Measurements from ENCODE around the gene TNFSF9. TPM values are rescaled to one million over a fixed set of nuclear protein-coding genes. Genes with fewer than 3 reads are reported as not detected.
"Not testable (repeated sequence)": the region's sequence is repeated elsewhere in the genome, so short reads cannot be mapped to it uniquely, and the experiment has no call there.

The TNFSF9 gene
- total and polyA plus RNA-seq, 2 donors (not counting 1 experiment from before 2014, with no cell fraction given) = 11.7 to 24.3 TPM

DNA sequence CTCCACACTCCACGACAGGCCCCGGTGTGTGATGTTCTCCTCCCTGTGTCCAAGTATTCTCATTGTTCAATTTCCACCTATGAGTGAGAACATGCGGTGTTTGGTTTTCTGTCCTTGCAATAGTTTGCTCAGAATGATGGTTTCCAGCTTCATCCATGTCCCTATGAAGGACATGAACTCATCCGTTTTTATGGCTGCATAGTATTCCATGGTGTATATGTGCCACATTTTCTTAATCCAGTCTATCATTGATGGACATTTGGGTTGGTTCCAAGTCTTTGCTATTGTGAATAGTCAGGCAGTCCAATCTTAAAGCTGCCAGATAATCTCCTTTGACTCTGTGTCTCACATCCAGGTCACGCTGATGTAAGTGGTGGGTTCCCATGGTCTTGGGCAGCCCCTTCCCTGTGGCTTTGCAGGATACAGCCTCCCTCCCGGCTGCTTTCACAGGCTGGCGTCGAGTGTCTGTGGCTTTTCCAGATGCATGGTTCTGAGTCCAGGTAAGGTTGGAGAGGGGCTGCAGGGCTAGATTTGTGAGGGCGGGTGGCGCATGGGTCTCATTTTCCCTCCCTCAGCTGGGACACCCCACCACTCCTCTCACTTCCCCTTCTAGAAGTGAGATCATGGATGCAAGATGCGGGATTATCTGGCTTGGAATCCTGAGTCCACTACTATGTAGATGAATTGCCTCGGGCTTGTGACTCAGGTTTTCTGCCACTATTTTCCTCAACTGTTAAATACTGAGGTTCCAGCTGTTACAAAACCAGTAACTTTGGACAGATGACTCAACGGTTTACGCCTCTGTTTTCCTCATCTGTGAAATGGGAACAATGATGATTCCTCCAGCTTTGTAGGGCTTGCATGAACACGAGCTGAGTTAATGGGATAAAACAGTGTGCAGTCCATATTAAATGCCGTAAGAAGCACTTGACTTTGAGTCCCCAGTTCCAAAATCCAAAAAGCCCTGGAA lies 52.0 kb downstream of the TNFSF9 start:
- H3K9me3 ChIP-seq (ENCODE audit: control extremely low read depth in 1 of 3, control insufficient read depth in 2 of 3, insufficient read depth in 1 of 3, low read length in 2 of 3); H3K27me3 Mint-ChIP-seq; H3K9ac ChIP-seq (ENCODE audit: low read length); H3K27ac Mint-ChIP-seq; H3K36me3 ChIP-seq (replicated peaks in 1 of 2; ENCODE audit: control extremely low read depth in 1 of 2, control insufficient read depth in 1 of 2, extremely low read depth in 1 of 2, insufficient read depth in 2 of 2, low read length in 1 of 2); H2AFZ ChIP-seq (ENCODE audit: insufficient read depth, low read depth, low read length, poor library complexity, severe bottlenecking); intact Hi-C loops (cut with micrococcal nuclease); H3K4me3 ChIP-seq (ENCODE audit: control extremely low read depth in 1 of 5, extremely low read depth in 1 of 5, insufficient read depth in 1 of 5, low read depth in 2 of 5, low read length in 4 of 5); H3K4me2 ChIP-seq (replicated peaks; ENCODE audit: low read depth, low read length, poor library complexity, severe bottlenecking); H3K27me3 ChIP-seq (replicated peaks in 1 of 4; ENCODE audit: control extremely low read depth in 1 of 4, control insufficient read depth in 3 of 4, insufficient read depth in 4 of 4, low read length in 3 of 4); ATAC-seq (ENCODE audit: low read depth); H3K4me3 Mint-ChIP-seq; H3K27ac ChIP-seq (ENCODE audit: low read length in 2 of 2); DNase-seq; H3K9me3 Mint-ChIP-seq (ENCODE audit: insufficient read depth); H4K20me1 ChIP-seq (ENCODE audit: control insufficient read depth, insufficient read depth, low read length, poor library complexity, severe bottlenecking); H3K79me2 ChIP-seq (ENCODE audit: control insufficient read depth, insufficient read depth, low read length): not testable (repeated sequence)
- H3K4me1 ChIP-seq (ENCODE audit: control insufficient read depth in 2 of 2, insufficient read depth in 2 of 2, low read length in 2 of 2) = peaks cover 18 to 19% of the 10 kb centered on the region in 2 donors
- H3K4me1 Mint-ChIP-seq = peaks cover 37% of the 10 kb centered on the region
- ChIA-PET CTCF (interaction anchor here (1.5 kb wide), 1 partner anchor 65 kb away, joined by 7 read pairs; no protein-coding TSS in a partner anchor), POLR2A (interaction anchor here (0.7 kb wide), 3 partner anchors 55 to 1148 kb away, joined by 3 to 6 read pairs (median 3); no protein-coding TSS in a partner anchor)
- 95% methylated on average over 6 of the region's 16 CpGs for WGBS (ENCODE audit: insufficient coverage)

Small RNAs within 50 kb of the gene (small RNA-seq; reads per million reads assigned to genes)
- gene AC010503.2 (ENCODE audit: insufficient read length, low read depth, low replicate concordance) = not detected
- not detected for gene RF00019 (ENCODE audit: insufficient read length, low read depth, low replicate concordance)

Other genes starting within 250 kb of the TNFSF9 start
- gene ACER1, start 197.4 kb upstream of the TNFSF9 start, total RNA-seq = not detected in 2 replicates
- gene ACER1, start 197.4 kb upstream of the TNFSF9 start, polyA plus RNA-seq = 0.14 TPM in 1 of 2 replicates, not detected in the other
- 38.2 and 39.8 TPM in 2 replicates for gene CLPP, start 169.5 kb upstream of the TNFSF9 start, total RNA-seq
- 82.1 and 83.4 TPM in 2 replicates for gene CLPP, start 169.5 kb upstream of the TNFSF9 start, polyA plus RNA-seq
- gene ALKBH7, start 158.2 kb upstream of the TNFSF9 start, total RNA-seq = 62.7 and 67.0 TPM in 2 replicates
- 27.5 and 36.4 TPM in 2 replicates for gene ALKBH7, start 158.2 kb upstream of the TNFSF9 start, polyA plus RNA-seq
- gene PSPN, start 155.1 kb upstream of the TNFSF9 start, total RNA-seq = 3.0 and 3.3 TPM in 2 replicates
- 0.30 and 1.1 TPM in 2 replicates for gene PSPN, start 155.1 kb upstream of the TNFSF9 start, polyA plus RNA-seq
- 56.5 and 63.4 TPM in 2 replicates for gene GTF2F1, start 137.9 kb upstream of the TNFSF9 start, total RNA-seq
- 41.0 and 47.8 TPM in 2 replicates for gene GTF2F1, start 137.9 kb upstream of the TNFSF9 start, polyA plus RNA-seq
- gene KHSRP, start 106.2 kb upstream of the TNFSF9 start, total RNA-seq = 195 and 205 TPM in 2 replicates
- gene KHSRP, start 106.2 kb upstream of the TNFSF9 start, polyA plus RNA-seq = 79.6 and 82.8 TPM in 2 replicates
- gene SLC25A41, start 97.3 kb upstream of the TNFSF9 start, total RNA-seq = 0.29 and 0.30 TPM in 2 replicates
- gene SLC25A41, start 97.3 kb upstream of the TNFSF9 start, polyA plus RNA-seq = 0.07 and 0.48 TPM in 2 replicates
- 19.9 and 25.3 TPM in 2 replicates for gene SLC25A23, start 71.2 kb upstream of the TNFSF9 start, total RNA-seq
- gene SLC25A23, start 71.2 kb upstream of the TNFSF9 start, polyA plus RNA-seq = 2.4 and 9.3 TPM in 2 replicates
- 3.1 and 3.6 TPM in 2 replicates for gene CRB3, start 66.8 kb upstream of the TNFSF9 start, total RNA-seq
- 1.0 and 2.1 TPM in 2 replicates for gene CRB3, start 66.8 kb upstream of the TNFSF9 start, polyA plus RNA-seq
- 117 and 119 TPM in 2 replicates for gene DENND1C, start 49.2 kb upstream of the TNFSF9 start, total RNA-seq
- gene DENND1C, start 49.2 kb upstream of the TNFSF9 start, polyA plus RNA-seq = 132 and 134 TPM in 2 replicates
- 21.9 and 22.1 TPM in 2 replicates for gene TUBB4A, start 28.7 kb upstream of the TNFSF9 start, total RNA-seq
- gene TUBB4A, start 28.7 kb upstream of the TNFSF9 start, polyA plus RNA-seq = 3.3 and 3.9 TPM in 2 replicates
- 48.5 and 49.1 TPM in 2 replicates for gene CD70, start 60.1 kb downstream of the TNFSF9 start, total RNA-seq
- gene CD70, start 60.1 kb downstream of the TNFSF9 start, polyA plus RNA-seq = 14.6 and 23.9 TPM in 2 replicates
- gene TNFSF14, start 139.1 kb downstream of the TNFSF9 start, total RNA-seq = 0.37 and 0.58 TPM in 2 replicates
- 0.04 and 0.06 TPM in 2 replicates for gene TNFSF14, start 139.1 kb downstream of the TNFSF9 start, polyA plus RNA-seq
- 0.47 and 2.0 TPM in 2 replicates for gene C3, start 189.6 kb downstream of the TNFSF9 start, total RNA-seq
- gene C3, start 189.6 kb downstream of the TNFSF9 start, polyA plus RNA-seq = 0.01 and 0.27 TPM in 2 replicates
- gene GPR108, start 206.6 kb downstream of the TNFSF9 start, total RNA-seq = 78.8 and 79.0 TPM in 2 replicates
- gene GPR108, start 206.6 kb downstream of the TNFSF9 start, polyA plus RNA-seq = 82.5 and 100.0 TPM in 2 replicates
- 42.7 and 53.3 TPM in 2 replicates for gene TRIP10, start 208.7 kb downstream of the TNFSF9 start, total RNA-seq
- 5.9 and 9.1 TPM in 2 replicates for gene TRIP10, start 208.7 kb downstream of the TNFSF9 start, polyA plus RNA-seq
- 33.5 and 36.1 TPM in 2 replicates for gene SH2D3A, start 236.4 kb downstream of the TNFSF9 start, total RNA-seq
- gene SH2D3A, start 236.4 kb downstream of the TNFSF9 start, polyA plus RNA-seq = 54.1 and 61.1 TPM in 2 replicates
- 98.8 and 104 TPM in 2 replicates for gene VAV1, start 241.7 kb downstream of the TNFSF9 start, total RNA-seq
- 62.7 and 65.0 TPM in 2 replicates for gene VAV1, start 241.7 kb downstream of the TNFSF9 start, polyA plus RNA-seq